ENCODE results near the gene BABAM1. TPM values are rescaled to one million over a fixed set of nuclear protein-coding genes. Genes with fewer than 3 reads are reported as not detected.

BABAM1 gene
- polyA plus RNA-seq, 1 donor (not counting 4 experiments of a cell fraction or from before 2014, with no cell fraction given): 92.8 TPM

DNA sequence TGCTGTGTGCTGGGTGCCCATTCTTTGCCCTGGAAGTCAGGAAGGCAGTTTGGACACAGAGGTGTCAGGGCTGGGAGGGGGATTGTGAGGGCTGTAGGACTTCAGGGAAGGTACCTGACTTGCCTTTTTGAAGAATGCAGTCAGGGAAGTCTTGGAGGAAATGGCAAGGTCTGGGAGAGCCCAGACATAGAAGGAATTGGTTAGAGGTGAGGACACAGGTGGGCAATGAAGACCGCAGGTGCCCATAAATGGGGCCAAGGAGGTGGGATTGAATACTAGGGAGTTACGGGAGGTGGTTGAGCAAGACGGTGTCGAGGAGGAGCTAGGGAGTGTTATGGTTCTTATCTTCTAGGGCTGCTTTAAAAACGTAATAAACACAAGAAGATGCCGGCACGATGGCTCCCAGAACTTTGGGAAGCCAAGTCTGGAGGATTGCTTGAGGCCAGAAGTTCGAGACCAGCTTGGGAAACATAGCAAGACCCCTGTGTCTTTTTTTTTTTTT lies 40.7 kb downstream of the BABAM1 start:
- peaks cover 3% of the 10 kb centered on the region for H3K9me1 ChIP-seq (ENCODE audit: control insufficient read depth, extremely low read depth, insufficient read depth, low read length)
- H3K4me3 ChIP-seq (ENCODE audit: control insufficient read depth in 2 of 3, extremely low read depth in 1 of 3, insufficient read depth in 2 of 3, low read depth in 1 of 3, low read length in 3 of 3): no peak overlapping the region
- no peaks in the 10 kb centered on the region for H3K27me3 ChIP-seq (ENCODE audit: control insufficient read depth, extremely low read depth, insufficient read depth, low read length)
- dilution Hi-C loops (cut with MboI; ENCODE audit: extremely low pct_ligation_motif_present, low sequenced_read_pairs): no loop called here
- peaks cover 0 to 4% of the 10 kb centered on the region in 2 experiments for H3K36me3 ChIP-seq (ENCODE audit: control insufficient read depth in 2 of 2, extremely low read depth in 1 of 2, insufficient read depth in 2 of 2, low read length in 2 of 2)
- peaks cover 4% of the 10 kb centered on the region for H4K20me1 ChIP-seq (ENCODE audit: control insufficient read depth, extremely low read depth, insufficient read depth, low read length)
- no peak overlapping the region for H3K4me2 ChIP-seq (ENCODE audit: control insufficient read depth, extremely low read depth, insufficient read depth, low read depth, low read length)
- no peaks in the 10 kb centered on the region for H3K9me3 ChIP-seq (ENCODE audit: control insufficient read depth, low read depth, low read length)
- H3K27ac ChIP-seq (ENCODE audit: control insufficient read depth, insufficient read depth, low read length): no peak overlapping the region
- no peak for TF ChIP-seq EZH2 (IDR thresholded peaks at IDR 0.05; ENCODE audit: low read length)
- TF ChIP-seq, protein P1, sequence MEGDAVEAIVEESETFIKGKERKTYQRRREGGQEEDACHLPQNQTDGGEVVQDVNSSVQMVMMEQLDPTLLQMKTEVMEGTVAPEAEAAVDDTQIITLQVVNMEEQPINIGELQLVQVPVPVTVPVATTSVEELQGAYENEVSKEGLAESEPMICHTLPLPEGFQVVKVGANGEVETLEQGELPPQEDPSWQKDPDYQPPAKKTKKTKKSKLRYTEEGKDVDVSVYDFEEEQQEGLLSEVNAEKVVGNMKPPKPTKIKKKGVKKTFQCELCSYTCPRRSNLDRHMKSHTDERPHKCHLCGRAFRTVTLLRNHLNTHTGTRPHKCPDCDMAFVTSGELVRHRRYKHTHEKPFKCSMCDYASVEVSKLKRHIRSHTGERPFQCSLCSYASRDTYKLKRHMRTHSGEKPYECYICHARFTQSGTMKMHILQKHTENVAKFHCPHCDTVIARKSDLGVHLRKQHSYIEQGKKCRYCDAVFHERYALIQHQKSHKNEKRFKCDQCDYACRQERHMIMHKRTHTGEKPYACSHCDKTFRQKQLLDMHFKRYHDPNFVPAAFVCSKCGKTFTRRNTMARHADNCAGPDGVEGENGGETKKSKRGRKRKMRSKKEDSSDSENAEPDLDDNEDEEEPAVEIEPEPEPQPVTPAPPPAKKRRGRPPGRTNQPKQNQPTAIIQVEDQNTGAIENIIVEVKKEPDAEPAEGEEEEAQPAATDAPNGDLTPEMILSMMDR (optimal IDR thresholded peaks at IDR 0.05 in 1 of 3, IDR thresholded peaks at IDR 0.05 in 1 of 3, conservative IDR thresholded peaks at IDR 0.05 in 1 of 3; ENCODE audit: extremely low read depth in 1 of 3, insufficient read depth in 2 of 3, low read length in 3 of 3): no peak
- FAIRE-seq (no peak), DNase-seq (ENCODE audit: low read depth, low spot score) (no peak)
- peaks cover 41% of the 10 kb centered on the region for H3K79me2 ChIP-seq (ENCODE audit: control insufficient read depth, insufficient read depth, low read length)
- peaks cover 47% of the 10 kb centered on the region for H3K4me1 ChIP-seq (ENCODE audit: control insufficient read depth, extremely low read depth, insufficient read depth, low read length)
- H2AFZ ChIP-seq (ENCODE audit: control insufficient read depth, low read length): no peak overlapping the region
- no peak overlapping the region for H3K9ac ChIP-seq (ENCODE audit: control insufficient read depth, extremely low read depth, insufficient read depth, low read length)

DNA sequence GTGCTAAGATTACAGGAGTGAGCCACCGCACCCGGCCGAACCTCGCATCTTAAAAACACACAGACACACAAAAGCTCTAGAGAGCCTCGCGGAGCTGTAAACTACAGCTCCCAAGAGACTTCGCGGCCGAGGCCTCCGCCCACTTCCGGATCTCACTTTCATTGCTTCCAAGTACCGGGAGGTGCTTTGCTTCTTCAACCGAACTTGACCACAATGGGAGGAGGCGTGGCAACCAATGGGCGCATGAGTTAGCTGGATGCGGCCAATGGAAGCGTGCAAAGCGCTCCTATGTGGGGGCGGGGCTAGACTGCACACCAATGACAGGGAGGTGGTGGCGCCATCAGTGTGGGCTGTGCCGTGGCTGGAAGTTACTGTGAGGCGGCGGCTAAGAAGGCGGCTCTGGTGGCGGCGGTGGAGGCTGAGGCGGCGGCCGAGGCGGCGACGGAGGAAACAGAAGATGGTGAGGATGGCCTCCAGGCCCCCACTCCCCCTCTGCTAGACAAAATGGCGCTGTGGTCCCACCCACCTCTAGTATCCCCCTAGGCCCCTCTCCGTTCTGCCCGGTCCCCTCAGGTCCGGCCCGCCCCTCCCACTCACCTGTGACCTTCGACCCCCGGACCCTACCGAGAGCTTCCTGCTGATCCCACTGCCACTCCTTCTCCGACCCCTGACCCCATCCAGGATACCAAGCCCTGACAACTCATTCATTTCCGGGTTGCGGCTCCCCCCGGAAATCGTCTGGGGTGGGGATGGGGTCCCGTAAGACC lies 42.1 kb downstream of the BABAM1 start, which contains the start of gene DDA1:
Gene DDA1 (plus strand): TSS at position 366 of the 767 bp plus-strand sequence. CDS start 92 bp downstream, at position 458.
- peaks cover 53% of the 10 kb centered on the region for H3K79me2 ChIP-seq (ENCODE audit: control insufficient read depth, insufficient read depth, low read length)
- FAIRE-seq (peak; percentile 99), DNase-seq (ENCODE audit: low read depth, low spot score) (peak; percentile 99)
- dilution Hi-C loops (cut with MboI; ENCODE audit: extremely low pct_ligation_motif_present, low sequenced_read_pairs): no loop called here
- H3K9me3 ChIP-seq (ENCODE audit: control insufficient read depth, low read depth, low read length): no peaks in the 10 kb centered on the region
- no peaks in the 10 kb centered on the region for H3K27me3 ChIP-seq (ENCODE audit: control insufficient read depth, extremely low read depth, insufficient read depth, low read length)
- H3K4me2 ChIP-seq (ENCODE audit: control insufficient read depth, extremely low read depth, insufficient read depth, low read depth, low read length): peak within 1 kb of the TSS; percentile 83
- peak within 1 kb of the TSS; percentile 27 for H2AFZ ChIP-seq (ENCODE audit: control insufficient read depth, low read length)
- peak within 1 kb of the TSS; percentile 67 for H3K27ac ChIP-seq (ENCODE audit: control insufficient read depth, insufficient read depth, low read length)
- TF ChIP-seq EZH2 (IDR thresholded peaks at IDR 0.05; ENCODE audit: low read length): no peak
- TF ChIP-seq, protein P1 (optimal IDR thresholded peaks at IDR 0.05 in 1 of 3, IDR thresholded peaks at IDR 0.05 in 1 of 3, conservative IDR thresholded peaks at IDR 0.05 in 1 of 3; ENCODE audit: extremely low read depth in 1 of 3, insufficient read depth in 2 of 3, low read length in 3 of 3): no peak
- peaks cover 3% of the 10 kb centered on the region for H3K9me1 ChIP-seq (ENCODE audit: control insufficient read depth, extremely low read depth, insufficient read depth, low read length)
- peak within 1 kb of the TSS; percentile 87 for H3K9ac ChIP-seq (ENCODE audit: control insufficient read depth, extremely low read depth, insufficient read depth, low read length)
- H3K4me1 ChIP-seq (ENCODE audit: control insufficient read depth, extremely low read depth, insufficient read depth, low read length): peaks cover 37% of the 10 kb centered on the region
- peaks cover 9 to 12% of the 10 kb centered on the region in 2 experiments for H3K36me3 ChIP-seq (ENCODE audit: control insufficient read depth in 2 of 2, extremely low read depth in 1 of 2, insufficient read depth in 2 of 2, low read length in 2 of 2)
- H3K4me3 ChIP-seq (ENCODE audit: control insufficient read depth in 2 of 3, extremely low read depth in 1 of 3, insufficient read depth in 2 of 3, low read depth in 1 of 3, low read length in 3 of 3): peak within 1 kb of the TSS; percentile 83 to 97 (median 94)
- peaks cover 4% of the 10 kb centered on the region for H4K20me1 ChIP-seq (ENCODE audit: control insufficient read depth, extremely low read depth, insufficient read depth, low read length)

Data from keratinocyte (primary cell).